GM21786 (cell line): ENCODE measurements around the gene ANP32A.

ENCODE experiments used
- ATAC-seq: cut with Tn5 transposase; IDR thresholded peaks from one replicate; pipeline ENCODE4 v1.9.1; 2021; ENCODE audit not compliant: unreplicated experiment

The ANP32A gene

GRCh38 chr15:68821190-68821840 lies 620 bp upstream of the ANP32A start:
- ATAC-seq: peak; percentile 6

DNA sequence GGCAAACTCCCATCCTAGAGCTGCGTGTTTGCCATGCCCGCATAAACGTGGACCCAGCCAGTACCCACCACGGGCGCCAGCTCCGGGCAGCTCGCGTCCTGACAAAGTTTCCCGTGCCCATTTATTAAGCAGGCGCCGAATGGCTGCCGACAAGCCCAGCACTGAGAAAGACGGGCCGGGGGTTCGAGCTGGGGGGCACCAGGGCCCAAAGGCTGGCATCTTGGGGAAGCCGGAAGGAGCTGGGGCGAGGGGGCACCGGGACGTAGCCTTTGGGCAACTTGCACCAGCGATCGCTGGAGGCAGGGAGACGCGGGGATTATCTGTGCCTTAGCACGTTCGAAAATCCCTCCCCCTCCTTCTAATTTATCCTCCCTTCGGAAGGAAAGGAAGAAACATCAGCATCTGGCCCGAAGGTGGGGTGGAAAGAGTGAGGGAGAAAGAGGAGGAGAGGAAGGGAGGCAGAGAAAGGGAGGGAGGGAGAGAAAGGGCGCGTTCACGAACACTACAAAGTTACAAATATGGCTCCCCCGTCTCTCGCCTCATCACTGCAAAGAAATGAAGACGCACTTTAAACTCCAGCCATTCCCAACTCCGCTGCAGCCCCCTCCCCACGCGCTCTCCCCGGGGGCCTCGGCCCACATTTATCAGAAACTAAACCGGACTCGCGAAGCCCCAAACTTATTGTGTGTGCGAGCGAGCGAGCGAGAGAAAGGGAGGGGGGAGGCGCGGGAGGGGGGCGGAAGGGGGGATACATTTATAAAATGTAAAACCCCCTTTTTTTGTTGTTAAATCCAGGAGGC lies 1.0 kb downstream of the ANP32A start:
- no peak for ATAC-seq

- no peak for ATAC-seq
Measured at GRCh38 chr15:68818769-68819494, 1.8 kb downstream of the ANP32A start.

DNA sequence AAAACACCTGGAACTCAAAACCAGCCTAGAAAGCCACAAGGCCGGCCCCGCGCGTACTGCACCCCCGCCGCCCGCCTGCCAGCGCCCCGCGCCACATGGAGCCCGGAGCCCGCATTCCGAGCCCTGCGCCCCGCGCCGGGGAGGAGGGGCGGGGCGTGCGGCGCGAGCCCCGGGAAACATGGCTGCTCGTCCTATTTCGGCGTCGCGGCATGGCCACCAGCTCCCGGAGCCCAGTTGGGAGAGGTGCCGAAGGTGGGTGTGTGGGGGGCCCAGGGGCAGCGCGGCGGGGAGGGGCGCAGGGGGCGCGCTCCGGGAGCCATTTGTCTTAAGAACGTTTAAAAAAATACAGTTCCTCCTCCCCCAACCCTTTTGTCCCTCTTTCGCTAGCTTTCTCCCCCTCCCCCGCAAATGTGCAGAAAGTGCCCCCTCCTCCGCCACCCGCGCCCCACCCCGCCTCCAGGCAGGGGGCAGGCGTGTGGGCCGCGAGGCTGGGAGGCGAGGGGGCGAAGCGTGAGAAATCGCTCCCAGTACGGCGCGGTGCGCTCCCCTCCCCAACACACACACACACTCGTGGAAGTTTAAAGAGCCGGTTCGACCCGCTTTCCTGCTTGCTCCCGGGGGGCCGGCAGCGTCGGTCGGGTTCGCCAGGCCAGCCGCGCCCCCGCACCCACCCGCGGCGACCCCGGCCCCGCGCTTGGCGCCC lies 2.5 kb downstream of the ANP32A start:
- no peak for ATAC-seq

- ATAC-seq: no peak
Measured at GRCh38 chr15:68817304-68818065, 3.2 kb downstream of the ANP32A start.

- no peak for ATAC-seq
Measured at GRCh38 chr15:68816795-68817303, 3.8 kb downstream of the ANP32A start.

GRCh38 chr15:68816158-68816557 lies 4.5 kb downstream of the ANP32A start:
- ATAC-seq: no peak

GRCh38 chr15:68815598-68815997 lies 5.1 kb downstream of the ANP32A start:
- ATAC-seq: no peak

DNA sequence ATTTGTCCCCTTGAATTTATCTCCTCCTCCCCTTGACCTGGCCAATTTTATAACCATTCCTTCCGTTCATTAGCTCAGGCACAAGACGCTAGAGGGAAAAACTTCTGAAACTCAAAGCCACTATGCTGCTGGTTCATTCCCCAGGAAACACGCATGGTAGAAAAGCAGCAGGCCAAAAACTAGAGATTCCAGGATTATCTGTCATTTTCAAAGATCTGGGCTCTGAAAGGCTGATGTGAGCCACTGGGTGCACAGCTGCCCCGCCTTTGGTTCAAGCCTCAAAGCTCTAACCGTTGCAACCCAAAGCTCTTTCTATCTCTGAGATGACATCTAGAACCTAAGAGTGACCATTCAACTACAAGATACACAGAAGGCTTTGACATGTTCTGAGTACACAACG lies 6.1 kb downstream of the ANP32A start:
- ATAC-seq: no peak

DNA sequence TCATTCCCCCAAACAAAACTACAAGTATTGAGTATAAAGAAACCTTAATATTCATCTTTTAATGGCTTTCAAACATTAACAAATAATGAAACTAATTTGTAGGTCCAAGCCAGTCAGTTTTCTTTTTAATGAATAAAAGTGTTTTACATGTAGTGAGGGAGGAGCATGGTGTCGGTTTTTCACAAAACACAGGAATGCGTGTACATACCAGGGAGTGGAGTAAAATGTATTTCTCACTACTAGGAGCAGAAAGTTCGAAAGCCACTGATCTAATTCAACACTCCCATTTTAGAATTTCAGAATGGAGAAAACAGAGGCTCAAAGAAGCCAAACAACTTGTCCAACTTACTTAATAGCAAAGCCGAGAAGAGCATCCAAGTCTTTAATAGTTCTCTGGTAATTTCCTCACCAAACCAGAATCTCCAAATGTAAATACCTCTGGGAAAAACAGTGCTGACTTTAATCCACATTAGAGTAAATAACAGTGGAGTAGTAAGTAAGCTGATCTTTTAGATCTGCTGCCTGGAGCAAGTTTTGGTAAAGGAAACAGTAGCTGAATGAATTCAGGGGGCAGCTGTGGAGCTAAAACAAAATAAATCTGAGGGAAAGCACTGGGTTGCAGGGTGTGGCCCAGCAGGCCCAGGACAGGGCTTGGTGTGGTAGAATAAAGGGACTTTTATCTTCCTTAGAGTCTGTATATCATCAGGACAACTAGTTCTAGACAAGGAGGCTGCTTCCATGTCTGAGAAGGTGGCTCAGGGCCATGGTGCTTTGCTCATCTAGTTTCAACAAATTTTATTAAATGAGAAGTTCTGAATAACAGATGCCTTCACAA lies 7.9 kb downstream of the ANP32A start:
- no peak for ATAC-seq

- ATAC-seq: no peak
Measured at GRCh38 chr15:68812069-68812468, 8.6 kb downstream of the ANP32A start.

GRCh38 chr15:68809517-68809916 lies 11.2 kb downstream of the ANP32A start:
- no peak for ATAC-seq

DNA sequence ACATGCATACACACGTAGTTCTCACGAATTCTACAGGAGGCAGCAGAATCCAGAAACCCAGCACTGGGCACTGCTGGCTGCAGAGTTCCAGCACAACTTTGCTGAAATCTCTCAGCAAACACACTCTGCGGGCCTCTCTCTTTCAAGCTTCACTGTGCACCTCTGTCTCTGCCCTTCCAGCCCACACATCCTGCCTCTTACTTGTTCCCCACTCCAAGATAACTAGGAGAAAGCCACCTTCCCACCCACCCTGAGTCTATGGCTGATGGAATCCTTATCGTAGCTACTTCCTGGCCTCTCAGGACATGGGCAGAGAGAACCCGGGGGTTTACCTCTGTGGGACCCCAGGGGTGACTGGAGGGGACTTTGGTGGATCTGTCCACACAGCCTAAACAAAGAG lies 11.9 kb downstream of the ANP32A start:
- ATAC-seq: no peak

GRCh38 chr15:68808091-68808490 lies 12.6 kb downstream of the ANP32A start:
- ATAC-seq: no peak

DNA sequence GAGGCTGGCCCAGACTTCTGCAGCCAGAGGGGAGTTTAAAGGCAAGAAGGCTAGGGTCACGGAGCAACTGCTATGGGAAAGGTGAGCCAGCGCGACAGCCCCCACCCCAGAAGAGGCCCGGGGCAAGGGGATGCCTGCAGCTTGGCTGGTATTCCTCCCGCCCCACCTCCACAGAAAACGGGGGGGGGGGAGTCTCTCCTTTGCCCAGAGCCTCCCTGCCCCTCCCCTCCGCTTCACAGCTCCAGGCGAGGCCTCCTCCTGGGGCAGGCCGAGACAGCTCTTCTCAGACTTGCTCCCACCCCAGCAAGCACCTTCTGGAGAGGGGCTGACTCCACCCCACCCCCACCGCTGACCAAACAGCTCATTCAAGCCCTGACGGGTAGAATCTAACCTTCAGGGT lies 13.4 kb downstream of the ANP32A start:
- no peak for ATAC-seq

DNA sequence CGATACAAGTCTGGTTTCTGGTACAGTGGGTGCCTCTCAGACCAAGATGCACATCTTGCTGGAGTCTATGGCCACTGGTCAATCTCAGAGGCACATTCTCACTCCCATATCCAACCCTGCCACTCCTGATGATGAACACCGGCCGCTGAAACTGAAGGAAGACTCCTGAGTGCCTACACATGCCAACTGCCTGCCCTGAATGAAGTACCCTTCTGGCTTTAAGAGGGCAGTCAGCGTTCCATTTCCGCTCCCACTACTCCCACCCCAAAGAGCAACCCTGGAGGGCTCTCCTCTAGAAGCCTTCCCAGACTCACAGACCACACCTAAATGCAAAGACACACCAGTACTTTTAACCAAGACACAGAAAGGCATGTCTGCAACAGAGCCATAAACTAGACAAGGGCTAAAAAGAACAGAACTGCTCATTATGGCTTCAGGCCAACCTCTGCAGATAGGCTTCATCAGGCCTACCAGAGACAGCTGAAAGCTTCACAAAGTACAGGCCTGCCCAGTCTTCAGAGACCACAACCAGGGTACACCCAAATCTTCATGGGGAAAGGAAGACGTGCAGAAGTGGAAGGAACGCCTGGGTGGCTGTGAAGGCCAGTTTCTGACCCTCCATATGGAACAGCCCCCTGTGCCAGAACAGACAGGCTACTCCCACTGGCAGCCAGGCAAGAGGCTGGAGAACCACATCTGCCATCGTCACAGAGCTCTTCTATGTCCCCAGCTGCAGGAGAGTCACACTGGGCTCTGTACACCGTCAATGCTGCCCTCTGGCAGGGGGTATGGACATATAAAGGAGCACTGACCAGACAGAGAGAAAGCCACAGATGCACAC lies 14.3 kb downstream of the ANP32A start:
- ATAC-seq: no peak

DNA sequence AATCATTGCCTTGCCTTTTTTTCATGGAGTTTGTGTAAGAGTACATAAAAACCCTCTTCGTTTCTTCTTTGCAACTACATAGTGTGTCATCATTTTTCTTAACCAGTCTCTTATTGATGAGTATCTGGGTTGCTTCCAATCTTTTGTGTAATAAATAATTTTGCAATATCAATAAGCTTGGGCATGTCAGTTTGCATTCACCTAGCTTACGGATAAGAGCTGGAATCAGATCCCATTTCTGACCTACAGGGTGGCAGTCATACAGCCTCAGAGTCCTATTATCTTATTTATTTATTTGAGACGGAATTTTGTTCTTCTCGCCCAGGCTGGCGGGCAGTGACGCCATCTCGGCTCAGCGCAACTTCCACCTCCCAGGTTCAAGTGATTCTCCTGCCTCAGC lies 18.3 kb downstream of the ANP32A start:
- ATAC-seq: no peak

- ATAC-seq: no peak
Measured at GRCh38 chr15:68801572-68802148, 19.0 kb downstream of the ANP32A start.
